Mesodermal cell (in vitro differentiated cells): ENCODE measurements around the gene KLRF2.
"Not testable (repeated sequence)": the region's sequence is repeated elsewhere in the genome, so short reads cannot be mapped to it uniquely, and the experiment has no call there.

Experiments
- H3K27ac ChIP-seq: 2 replicates; pipeline ENCODE4 v1.7.0; 2013; ENCODE audit warnings: mild to moderate bottlenecking, low read depth, low read length, moderate library complexity; ENCODE audit not compliant: severe bottlenecking
- H3K36me3 ChIP-seq: 2 replicates; pipeline ENCODE4 v1.7.1; 2013; ENCODE audit warnings: mild to moderate bottlenecking, low read length, moderate library complexity; ENCODE audit not compliant: control insufficient read depth, insufficient read depth
- H3K4me1 ChIP-seq: one replicate; pipeline ENCODE4 v1.7.1; 2013; ENCODE audit warnings: mild to moderate bottlenecking, low read length; ENCODE audit not compliant: insufficient read depth, control insufficient read depth, poor library complexity, severe bottlenecking
- H3K4me3 ChIP-seq: 2 replicates; pipeline ENCODE4 v1.7.0; 2013; ENCODE audit warnings: low read length, control low read depth, mild to moderate bottlenecking; ENCODE audit not compliant: insufficient read depth, poor library complexity, severe bottlenecking; ENCODE audit errors: extremely low read depth
- H3K9me3 ChIP-seq: 2 replicates; pipeline ENCODE4 v1.7.1; 2013; ENCODE audit warnings: mild to moderate bottlenecking, low read length, moderate library complexity; ENCODE audit not compliant: control insufficient read depth
- WGBS, 2 experiments: methylation state at CpG; one replicate each; pipeline ENCODE4 v1.1.5; 2013; ENCODE audit warnings: missing lambda C conversion rate in 2 of 2; ENCODE audit not compliant: insufficient coverage in 2 of 2; 5-methylcytosine and 5-hydroxymethylcytosine counted together

The KLRF2 gene

GRCh38 chr12:9867531-9867930 lies 13.8 kb upstream of the KLRF2 start:
- no peaks in the 10 kb centered on the region for H3K36me3 ChIP-seq
- H3K27ac ChIP-seq: no peak overlapping the region
- H3K9me3 ChIP-seq: no peaks in the 10 kb centered on the region
- H3K4me3 ChIP-seq: no peak overlapping the region
- 100% methylated on average over 2 of the region's 4 CpGs; no CpG with 5 or more reads in 1 of the 2 experiments for WGBS, 2 experiments
- no peaks in the 10 kb centered on the region for H3K4me1 ChIP-seq

- Histone ChIP-seq H3K27ac (no peak overlapping the region), H3K36me3 (no peaks in the 10 kb centered on the region), H3K4me3 (no peak overlapping the region), H3K4me1 (no peaks in the 10 kb centered on the region), H3K9me3 (no peaks in the 10 kb centered on the region)
- WGBS, 2 experiments: 95 to 100% methylated on average over 3 to 5 of the region's 11 CpGs
These were observed 12.9 kb upstream of the KLRF2 start for GRCh38 chr12:9868311-9868801.

GRCh38 chr12:9868951-9869306 lies 12.4 kb upstream of the KLRF2 start:
- no peaks in the 10 kb centered on the region for H3K4me1 ChIP-seq
- WGBS, 2 experiments: 75 to 80% methylated on average over 2 to 3 of the region's 4 CpGs
- H3K9me3 ChIP-seq: no peaks in the 10 kb centered on the region
- H3K36me3 ChIP-seq: no peaks in the 10 kb centered on the region
- no peak overlapping the region for H3K4me3 ChIP-seq
- no peak overlapping the region for H3K27ac ChIP-seq

- Histone ChIP-seq H3K4me3 (no peak within 1 kb of the TSS), H3K36me3 (no peaks in the 10 kb centered on the region), H3K27ac (no peak within 1 kb of the TSS), H3K4me1 (no peaks in the 10 kb centered on the region), H3K9me3 (no peaks in the 10 kb centered on the region)
- WGBS, 2 experiments: 87 to 92% methylated on average over 4 to 7 of the region's 11 CpGs
These were observed 11.8 kb upstream of the KLRF2 start, which contains the start of gene CLEC2B for GRCh38 chr12:9869307-9870161. Gene CLEC2B (minus strand): TSS chr12:9869354.

DNA sequence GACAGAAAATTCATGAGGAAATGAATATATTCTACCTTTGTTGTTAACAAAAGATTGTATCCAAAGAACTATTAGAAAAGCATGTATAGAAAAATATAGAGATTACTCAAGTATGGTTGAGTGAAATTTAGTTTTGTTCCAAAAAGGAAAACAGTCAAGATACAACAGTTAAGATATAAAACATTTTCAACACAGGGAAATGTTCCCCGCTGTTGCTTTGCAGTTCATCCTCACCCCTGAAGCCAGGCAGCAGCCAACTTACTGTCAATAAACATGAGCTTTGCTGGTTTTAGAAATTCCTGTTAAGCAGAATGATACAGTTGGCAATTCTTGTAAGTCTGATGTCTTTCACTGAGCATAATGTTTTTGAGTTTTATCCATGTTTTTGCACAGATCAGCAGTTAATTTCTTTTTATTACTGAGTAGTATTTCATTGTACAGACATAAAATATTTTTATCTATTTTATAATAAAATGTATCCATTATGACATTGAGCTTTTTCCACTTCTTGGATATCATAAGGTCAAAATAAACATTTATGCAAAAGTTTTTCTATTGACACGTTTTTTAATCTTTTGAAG lies 10.9 kb upstream of the KLRF2 start:
- no peak overlapping the region for H3K4me3 ChIP-seq
- H3K9me3 ChIP-seq: no peaks in the 10 kb centered on the region
- no peak overlapping the region for H3K27ac ChIP-seq
- H3K4me1 ChIP-seq: no peaks in the 10 kb centered on the region
- WGBS, 2 experiments: 100% methylated on average over 1 of the region's 2 CpGs; no CpG with 5 or more reads in 1 of the 2 experiments
- no peaks in the 10 kb centered on the region for H3K36me3 ChIP-seq

DNA sequence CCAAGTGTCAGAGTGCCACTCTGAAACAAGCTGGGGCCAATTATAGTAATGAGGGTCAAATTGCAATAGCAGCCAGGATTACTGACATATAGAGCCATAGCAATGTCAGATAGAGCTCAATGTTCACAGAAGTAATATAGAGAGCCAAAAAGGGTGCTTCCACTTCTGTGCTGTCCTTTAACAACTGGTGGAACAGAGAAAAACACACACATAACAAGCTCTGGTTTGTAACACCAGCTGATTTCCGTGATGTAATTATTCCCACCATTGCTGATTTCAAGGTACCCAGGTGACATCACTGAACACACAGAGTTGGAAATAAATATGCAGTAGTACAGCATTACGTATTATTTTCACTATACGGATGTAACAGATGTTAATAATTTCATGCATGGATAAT lies 9.1 kb upstream of the KLRF2 start:
- no peak overlapping the region for H3K4me3 ChIP-seq
- no peak overlapping the region for H3K27ac ChIP-seq
- H3K9me3 ChIP-seq: no peaks in the 10 kb centered on the region
- H3K4me1 ChIP-seq: no peaks in the 10 kb centered on the region
- no peaks in the 10 kb centered on the region for H3K36me3 ChIP-seq
- WGBS, 2 experiments: no CpG with 5 or more reads among the region's 3 CpGs

DNA sequence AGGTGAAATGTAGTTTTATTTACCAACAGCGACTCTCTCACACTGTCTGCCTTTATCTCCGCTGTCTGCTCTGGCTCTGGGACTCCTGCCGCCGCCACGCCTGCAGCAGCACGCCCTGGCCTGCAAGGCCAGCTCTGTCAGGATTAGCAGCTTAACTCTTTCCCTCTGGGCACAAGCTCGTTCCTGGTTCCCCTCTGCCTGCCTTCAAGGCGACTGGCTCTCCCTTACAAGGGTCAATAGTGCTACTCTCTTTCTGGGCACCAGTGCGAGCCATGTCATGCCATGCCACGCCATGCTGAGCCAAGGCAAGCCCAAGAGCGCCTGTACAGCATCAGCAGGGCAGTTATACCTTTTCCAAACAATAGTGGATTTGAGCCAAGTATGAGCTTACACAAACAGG lies 8.5 kb upstream of the KLRF2 start:
- 85 to 95% methylated on average over 9 to 11 of the region's 11 CpGs for WGBS, 2 experiments
- no peak overlapping the region for H3K27ac ChIP-seq
- H3K4me3 ChIP-seq: no peak overlapping the region

GRCh38 chr12:9876120-9876519 lies 5.2 kb upstream of the KLRF2 start:
- not testable (repeated sequence) for H3K4me1 ChIP-seq, H3K27ac ChIP-seq, H3K36me3 ChIP-seq, H3K9me3 ChIP-seq, H3K4me3 ChIP-seq
- 91 to 92% methylated on average over 6 to 15 of the region's 26 CpGs for WGBS, 2 experiments

More for the DNA sequence above, 8.5 kb upstream of the KLRF2 start:
- Histone ChIP-seq H3K9me3 (no peaks in the 10 kb centered on the region), H3K36me3 (no peaks in the 10 kb centered on the region), H3K4me1 (no peaks in the 10 kb centered on the region)

DNA sequence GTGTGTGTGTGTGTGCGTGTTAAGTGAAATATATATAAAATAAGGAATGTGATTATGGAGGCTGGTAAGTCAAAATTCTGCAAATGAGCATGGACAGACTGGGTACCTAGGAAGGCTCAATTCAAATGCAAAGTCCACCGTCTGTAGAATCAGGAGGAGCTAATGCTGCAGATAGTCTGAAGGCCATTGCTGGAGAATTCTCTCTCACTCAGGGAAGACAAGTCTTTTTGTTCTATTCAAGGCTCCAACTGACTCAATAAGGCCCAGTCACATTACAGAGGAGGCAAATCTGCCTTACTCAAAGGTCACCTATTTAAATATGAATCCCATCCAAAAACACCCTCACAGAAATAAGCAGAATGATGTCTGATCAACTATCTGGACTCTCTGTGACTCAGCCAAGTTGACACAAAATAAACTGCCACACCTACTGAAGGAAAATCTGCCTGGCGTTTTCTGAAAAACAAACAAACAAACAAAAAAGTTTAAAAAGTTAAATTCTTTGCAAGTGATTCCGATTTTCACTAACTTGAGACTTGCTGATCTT lies 684 bp upstream of the KLRF2 start:
- H3K4me3 ChIP-seq: no peak overlapping the region
- no peaks in the 10 kb centered on the region for H3K4me1 ChIP-seq
- no peaks in the 10 kb centered on the region for H3K36me3 ChIP-seq
- H3K9me3 ChIP-seq: no peaks in the 10 kb centered on the region
- no peak overlapping the region for H3K27ac ChIP-seq
- 66 to 89% methylated on average over 3 to 4 of the region's 4 CpGs for WGBS, 2 experiments

- no peaks in the 10 kb centered on the region for H3K4me1 ChIP-seq
- no peaks in the 10 kb centered on the region for H3K36me3 ChIP-seq
- no peaks in the 10 kb centered on the region for H3K9me3 ChIP-seq
- no peak overlapping the region for H3K27ac ChIP-seq
- no peak overlapping the region for H3K4me3 ChIP-seq
- 94 to 100% methylated on average over 2 of the region's 5 CpGs for WGBS, 2 experiments
These were observed 699 bp downstream of the KLRF2 start for GRCh38 chr12:9881988-9882387.

GRCh38 chr12:9883175-9883574 lies 1.9 kb downstream of the KLRF2 start:
- Histone ChIP-seq H3K4me3 (no peak overlapping the region), H3K27ac (no peak overlapping the region), H3K36me3 (no peaks in the 10 kb centered on the region)

More at GRCh38 chr12:9883175-9883574, 1.9 kb downstream of the KLRF2 start:
- Histone ChIP-seq H3K9me3 (no peaks in the 10 kb centered on the region), H3K4me1 (no peaks in the 10 kb centered on the region)
